ENCODE data around the gene SLC35E2B.
A peak's percentile ranks its signal among the peaks of the same experiment; 100 is the strongest.
"Not testable (repeated sequence)": the region's sequence is repeated elsewhere in the genome, so short reads cannot be mapped to it uniquely, and the experiment has no call there.

SLC35E2B gene

DNA sequence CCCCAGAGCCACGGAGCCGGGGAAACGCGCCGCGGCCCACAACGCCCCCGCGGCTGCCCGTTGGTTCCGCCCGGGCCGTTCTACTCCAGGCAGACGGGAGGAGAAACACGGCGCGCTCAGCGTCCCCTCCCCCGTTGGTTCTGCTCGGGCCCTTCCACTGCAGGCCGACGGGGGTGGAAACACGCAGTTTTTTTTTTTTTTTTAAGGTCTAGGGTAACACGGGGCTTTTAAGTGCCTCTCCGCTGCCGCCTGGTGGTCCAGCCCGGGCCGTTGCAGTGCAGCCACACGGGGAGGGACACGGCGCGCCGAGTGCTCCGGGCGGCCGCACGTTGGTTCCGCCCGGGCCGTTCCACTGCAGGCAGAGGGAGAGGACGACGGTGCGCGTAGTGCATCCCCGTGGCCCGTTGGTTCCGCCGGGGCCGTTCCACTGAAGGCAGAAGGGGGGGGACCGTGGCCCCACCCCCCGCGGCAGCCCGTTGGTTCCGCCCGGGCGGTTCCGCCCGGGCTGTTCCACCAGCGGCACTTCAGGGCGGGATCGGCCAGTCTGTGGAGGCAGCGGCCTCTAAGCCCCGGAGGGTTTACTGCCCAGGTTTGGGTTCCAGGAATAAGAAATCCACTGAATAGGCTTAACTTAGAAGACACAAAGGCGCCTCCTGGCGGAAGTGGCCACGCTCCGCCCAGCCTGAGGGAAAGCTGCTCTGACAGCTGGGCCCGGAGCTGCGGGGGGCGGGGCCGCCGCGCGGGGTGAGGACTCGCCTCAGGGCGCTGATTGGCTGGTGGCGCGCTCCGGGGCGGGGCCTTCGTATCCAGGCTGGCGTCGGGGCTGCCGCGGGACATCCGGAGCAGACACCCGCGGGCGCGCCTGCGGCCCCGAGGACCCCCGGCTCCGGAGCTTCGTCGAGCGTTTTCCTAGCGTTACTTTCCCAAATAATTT is at the start of gene SLC35E2B:
Gene SLC35E2B, minus strand, starts transcription at position 82 of the 934 bp plus-strand sequence. CDS start 16,096 bp downstream, outside the sequence.
- DNase-seq, result peak; percentile 89

DNA sequence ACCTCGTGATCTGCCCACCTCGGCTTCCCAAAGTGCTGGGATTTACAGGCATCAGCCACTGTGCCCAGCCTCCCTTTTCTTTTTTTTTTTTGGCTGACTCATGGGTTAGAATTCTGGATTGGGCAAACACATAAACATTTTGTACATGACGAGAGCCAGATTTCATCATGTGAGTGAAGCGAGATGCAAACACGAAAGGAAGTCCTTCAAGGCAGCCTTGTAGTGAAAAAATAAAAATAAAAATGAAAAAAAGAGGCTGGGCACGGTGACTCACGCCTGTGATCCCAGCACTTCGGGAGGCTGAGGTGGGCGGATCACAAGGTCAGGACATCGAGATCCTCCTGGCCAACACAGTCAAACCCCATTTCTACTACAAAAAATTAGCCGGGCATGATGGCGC is 48.4 kb upstream of the SLC35E2B start:
- not testable (repeated sequence) for DNase-seq

DNA sequence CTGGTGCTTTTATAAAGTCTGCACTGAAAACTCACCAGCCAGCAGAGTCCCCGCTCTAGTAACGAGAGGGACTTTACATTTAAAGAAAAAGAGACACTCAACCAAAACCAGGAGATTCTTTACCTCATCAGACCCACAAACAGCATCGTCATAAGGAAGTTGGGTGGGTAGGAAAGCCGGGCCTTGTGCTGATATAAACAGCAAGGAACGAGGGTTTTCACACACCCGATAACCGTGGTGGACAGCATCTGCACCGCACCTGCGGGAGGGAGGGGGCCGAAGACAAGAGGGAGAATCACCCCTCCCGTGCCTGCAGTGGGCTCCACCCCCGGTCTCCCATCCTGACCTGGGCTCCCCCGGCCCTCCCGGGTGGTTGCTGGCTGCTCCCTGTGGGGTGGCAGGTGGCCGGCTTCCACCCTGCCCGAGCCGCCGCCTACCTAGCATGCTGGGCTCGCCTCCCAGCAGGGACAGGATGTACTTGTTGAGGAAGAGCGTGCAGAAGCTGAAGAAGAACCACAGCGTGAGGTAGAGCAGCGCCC is 46.3 kb upstream of the SLC35E2B start:
- DNase-seq, result not testable (repeated sequence)

DNA sequence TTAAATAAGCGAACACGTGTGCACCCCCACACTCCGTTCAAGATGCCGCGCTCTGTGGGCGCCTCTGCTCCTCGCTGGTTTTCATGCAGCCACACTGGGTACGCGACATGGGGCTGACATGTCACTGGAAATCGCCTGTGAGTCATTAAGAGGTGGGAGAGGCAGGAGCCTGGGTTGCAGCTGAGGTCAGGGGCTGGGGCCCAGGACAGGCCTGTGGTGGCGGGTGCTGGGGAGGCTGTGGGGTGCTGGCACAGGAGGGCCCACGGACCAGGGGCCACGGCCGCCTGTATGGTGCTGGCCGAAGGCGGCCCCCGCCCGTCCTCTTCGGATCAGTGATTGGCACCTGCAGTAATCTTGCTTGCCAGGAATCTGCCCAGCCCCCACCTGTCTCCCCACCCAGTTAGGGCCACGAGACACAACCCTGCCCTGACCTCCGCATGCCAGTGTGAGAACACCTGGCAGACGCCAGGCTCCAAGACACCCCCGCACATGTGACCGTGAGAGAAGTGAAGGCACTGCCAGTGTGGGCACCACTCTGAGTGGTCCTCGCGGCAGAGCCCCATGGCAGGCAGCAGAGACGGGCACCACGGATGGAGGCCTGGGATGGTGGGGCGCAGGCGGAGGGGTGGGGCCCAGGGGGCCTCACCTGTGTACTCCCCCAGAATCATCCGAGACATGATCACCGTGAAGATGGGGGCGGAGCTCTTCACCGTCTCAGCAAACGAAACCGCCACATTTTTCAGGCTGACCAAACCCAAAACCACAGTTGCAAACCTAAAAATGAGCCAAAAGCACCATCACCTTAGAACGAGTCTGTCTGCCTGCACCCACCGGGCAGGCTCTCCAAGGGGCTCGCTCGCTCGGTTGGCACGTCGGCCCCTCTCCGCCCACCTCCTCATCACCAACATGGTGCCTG is 45.3 kb upstream of the SLC35E2B start:
- DNase-seq, result not testable (repeated sequence)

DNA sequence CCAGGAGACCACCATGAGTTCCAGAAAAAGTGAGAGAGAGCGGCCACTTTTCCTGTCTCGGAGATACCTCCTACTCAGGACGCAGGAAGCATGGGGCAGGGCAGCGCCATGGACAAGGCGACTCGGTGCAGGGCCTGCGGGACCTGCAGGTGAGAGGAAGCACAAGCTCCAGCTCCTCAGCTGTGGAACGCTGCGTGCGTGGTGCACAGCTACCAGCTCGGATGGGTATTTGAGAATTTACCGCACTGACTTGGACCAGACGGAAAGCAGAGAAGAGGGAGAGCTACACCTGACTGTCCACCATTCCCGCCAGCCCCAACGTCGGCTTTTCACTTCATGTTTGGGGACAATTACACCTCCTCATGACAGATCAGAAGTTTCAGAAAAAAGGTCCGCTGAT is 39.8 kb upstream of the SLC35E2B start:
- DNase-seq, result no peak

DNA sequence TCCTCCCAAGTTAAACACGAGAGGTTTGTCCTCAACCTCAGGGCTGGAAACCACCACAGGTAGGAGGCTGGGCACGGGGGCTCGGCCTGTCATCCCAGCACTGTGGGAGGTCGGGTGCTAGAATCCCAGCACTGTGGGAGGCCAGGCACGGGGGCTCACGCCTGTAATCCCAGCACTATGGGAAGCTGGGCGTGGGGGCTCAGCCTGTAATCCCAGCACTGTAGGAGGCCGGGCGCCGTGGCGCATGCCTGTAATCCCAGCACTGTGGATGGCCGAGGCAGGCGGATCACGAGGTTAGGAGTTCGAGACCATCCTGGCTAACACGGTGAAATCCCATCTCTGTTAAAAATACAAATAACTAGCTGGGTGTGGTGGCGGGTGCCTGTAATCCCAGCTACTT is 38.3 kb upstream of the SLC35E2B start:
- DNase-seq, result no peak

DNA sequence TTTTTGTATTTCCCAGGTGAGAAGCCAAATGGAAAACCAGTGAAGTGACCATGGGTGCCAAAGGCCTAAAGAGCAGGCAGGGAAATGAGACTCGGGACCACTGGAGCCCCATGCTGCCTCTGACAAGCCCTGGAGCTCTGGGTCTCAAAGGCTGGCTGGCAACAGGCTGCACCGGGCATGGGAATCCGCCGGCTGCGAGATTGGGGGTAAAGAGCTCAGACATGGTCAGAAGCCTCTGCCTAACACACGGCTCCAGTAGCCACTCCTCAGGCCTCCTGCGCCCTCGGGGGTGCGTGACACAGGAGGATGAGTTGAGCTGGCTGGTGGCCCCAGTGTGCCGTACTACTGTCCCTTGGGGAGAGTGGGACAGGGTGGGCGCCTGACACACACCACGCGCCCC is 37.6 kb upstream of the SLC35E2B start:
- not testable (repeated sequence) for DNase-seq

DNA sequence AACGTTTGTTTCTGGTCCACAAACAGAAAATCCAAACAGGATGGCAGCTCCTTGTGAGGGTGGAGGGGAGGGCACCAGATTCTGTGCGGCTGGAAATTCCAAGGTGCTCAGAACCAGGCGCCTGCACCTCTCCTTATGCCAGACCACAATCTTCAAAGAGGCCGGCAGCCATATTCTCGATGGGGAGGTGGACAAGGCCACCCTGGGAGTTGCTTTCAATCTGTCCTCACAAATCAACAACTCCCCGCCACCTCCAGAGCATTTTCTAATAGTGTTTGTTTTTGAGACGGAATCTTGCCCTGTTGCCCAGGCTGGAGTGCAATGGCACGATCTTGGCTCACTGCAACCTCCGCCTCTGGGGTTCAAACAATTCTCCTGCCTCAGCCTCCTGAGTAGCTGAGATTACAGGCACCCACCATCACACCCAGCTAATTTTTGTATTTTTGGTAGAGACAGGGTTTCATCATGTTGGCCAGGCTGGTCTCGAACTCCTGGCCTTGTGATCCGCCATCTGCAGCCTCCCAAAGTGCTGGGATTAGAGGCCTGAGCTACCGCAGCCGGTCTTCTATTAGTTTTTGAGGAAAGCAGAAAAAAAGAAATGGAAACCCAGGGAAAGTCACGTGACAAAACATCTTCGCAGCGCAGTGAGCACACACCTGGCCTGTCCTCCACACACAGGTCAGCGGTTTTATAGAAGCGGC is 36.7 kb upstream of the SLC35E2B start:
- not testable (repeated sequence) for DNase-seq

DNA sequence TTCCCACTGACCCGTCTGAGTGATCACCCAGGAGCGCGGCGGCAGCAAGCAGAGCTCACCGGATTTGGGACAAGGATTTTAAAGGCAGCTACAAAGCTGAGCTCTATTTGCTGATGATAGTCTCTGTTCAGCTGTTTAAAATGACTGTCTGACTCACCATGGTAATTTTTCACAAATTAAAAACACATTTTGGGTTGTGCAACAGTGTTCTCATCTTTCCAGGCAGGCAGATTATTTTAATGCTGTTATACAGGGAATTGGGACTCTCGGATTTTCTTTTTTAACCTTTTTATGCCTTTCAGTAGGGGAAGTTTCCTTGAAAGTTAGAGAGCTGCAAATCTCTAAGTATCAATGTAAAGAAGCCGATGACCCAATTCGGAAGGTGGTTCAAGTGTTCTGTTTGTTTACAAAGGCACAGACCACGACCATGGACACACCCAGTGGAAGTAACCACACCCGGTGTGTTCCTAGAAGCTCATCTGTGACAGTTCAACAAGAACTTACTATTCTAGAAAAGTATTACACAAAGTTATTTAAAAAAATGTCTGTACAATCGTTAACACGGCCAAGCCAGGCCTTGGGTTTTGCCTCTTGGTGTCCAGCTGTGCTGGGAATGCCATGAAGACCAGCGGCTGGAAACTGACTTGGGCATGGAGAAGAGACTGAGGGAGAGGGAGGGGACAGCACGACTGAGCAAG is 35.9 kb upstream of the SLC35E2B start:
- DNase-seq, result peak; percentile 12

DNA sequence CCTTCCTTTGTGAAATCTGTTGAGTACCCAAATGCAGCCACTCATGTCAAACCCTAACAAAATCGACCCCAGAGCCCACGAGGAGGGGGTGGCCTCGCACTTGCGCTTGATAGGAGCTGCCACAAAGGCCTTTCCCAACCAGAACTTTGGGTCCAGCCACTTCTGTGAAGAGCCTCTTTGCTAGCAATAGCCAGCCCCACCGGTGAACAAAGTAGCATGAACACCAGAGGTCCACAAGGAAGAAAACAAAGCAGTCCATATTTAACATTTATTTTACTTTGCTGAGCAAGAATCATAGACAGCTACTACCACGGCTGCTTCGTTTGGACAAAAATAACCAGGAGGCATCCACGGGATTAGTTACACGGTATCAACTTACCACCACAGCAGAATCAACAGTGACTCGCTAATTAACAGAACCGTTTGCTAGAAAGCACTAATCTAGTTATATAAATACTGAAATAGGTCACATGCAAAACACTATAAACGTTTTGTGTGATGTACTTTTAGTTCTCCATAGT is 34.6 kb upstream of the SLC35E2B start:
- not testable (repeated sequence) for DNase-seq

DNA sequence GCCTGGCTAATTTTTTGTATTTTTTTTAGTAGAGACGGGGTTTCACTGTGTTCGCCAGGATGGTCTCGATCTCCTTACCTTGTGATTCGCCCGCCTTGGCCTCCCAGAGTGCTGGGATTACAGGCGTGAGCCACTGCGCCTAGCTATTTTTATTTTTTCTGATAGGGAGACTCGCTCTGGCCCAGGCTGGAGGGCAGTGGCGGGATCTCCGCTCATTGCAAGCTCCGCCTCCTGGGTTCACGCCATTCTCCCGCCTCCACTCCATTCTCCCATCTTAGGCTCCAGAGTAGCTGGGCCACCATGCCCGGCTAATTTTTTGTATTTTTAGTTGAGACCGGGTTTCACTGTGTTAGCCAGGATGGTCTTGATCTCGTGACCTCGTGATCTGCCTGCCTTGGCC is 33.5 kb upstream of the SLC35E2B start:
- not testable (repeated sequence) for DNase-seq

DNA sequence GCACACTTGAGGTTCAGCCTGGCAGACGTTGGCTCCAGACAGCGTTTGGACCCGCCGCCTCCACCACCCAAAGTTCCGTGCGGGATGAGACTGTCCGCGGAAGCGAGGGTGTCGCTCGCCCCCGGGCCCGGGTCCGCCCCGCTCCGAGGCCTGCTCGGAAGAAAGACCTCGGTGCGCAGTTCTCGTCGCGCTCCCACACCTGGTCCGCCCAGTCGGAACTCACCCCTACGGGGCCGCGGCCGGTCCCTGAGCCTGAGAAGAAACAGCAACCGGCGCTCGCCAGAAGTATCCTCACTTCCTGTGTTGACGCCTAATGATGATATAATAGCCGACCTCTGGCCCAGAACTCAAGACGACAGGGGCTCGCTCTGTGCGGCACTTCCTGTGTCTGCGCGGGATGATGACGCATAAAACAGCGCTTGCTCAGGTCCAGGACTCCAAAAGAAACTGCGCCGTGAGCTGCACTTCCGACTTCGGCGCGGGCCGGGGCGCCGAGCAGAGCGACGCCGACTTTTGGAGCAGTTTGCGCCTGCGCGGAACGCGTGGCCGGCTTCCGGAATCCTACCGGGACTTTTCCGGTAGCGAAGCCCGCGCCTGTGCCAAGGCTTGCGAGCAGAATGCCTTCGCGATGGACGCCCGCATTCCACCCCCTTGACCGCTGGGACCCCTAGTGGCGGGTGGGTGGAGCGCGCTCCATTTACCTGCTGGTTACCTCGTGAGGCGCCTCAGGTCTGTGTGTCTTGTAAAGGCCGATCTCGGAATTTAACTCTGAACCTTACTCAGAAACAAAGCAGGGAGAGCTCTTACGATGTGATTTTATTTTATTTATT is 31.7 kb upstream of the SLC35E2B start, which contains the start of gene CDK11A:
Gene CDK11A, minus strand, starts transcription at position 323 of the 830 bp plus-strand sequence. CDS start 1,539 bp downstream, outside the sequence.
- DNase-seq, result peak; percentile 99

DNA sequence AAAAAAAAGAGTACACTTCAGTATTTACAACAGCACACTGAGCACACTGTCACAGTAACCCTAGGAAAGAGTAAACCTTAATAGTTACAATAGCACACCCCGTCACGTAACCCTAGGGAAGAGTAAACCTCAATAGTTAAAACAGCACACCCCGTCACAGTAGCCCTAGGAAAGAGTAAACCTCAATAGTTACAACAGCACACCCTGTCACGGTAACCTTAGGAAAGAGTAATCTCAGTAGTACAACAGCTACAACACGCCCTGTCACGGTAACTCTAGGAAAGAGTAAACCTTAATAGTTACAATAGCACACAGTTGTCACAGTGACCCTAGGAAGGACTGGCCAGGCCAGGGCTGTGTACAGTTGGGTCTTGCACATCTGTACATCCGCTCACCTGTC is 28.6 kb upstream of the SLC35E2B start:
- no peak for DNase-seq

DNA sequence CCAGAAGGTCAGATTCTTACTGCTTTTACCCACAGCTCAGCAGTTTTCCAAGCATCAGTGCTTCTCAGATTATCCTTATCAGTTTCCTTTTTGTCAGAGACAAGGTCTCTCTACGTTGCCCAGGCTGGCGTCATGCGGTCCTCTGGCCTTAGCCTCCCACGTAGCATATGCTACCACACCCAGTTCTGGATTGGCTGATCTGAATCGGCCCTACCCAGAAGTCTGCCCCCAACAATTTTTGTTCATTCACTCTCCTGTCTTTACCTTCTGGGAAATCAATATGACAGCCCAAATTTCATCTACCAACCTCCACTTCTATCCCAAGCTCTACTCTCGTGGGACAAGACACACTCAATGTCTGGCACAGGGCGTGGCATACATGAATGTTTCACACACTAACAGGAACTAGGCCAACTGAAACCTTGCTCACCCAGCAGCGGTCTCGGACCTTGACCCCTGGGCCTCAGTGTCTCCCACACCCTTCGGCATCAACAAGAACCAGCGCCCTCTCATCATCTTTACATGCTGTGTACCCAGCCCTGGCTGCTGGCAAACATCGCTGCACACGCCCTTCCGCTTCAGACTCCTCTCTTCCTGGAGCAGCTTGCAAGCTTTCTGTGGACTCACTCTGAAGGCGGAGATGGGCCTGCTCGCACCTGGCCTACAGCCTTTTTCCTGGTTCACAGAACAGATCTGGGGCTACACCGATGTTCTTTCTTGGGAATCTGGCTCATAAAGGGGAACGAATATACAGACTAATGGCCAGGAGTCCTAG is 22.7 kb upstream of the SLC35E2B start:
- DNase-seq, result not testable (repeated sequence)

DNA sequence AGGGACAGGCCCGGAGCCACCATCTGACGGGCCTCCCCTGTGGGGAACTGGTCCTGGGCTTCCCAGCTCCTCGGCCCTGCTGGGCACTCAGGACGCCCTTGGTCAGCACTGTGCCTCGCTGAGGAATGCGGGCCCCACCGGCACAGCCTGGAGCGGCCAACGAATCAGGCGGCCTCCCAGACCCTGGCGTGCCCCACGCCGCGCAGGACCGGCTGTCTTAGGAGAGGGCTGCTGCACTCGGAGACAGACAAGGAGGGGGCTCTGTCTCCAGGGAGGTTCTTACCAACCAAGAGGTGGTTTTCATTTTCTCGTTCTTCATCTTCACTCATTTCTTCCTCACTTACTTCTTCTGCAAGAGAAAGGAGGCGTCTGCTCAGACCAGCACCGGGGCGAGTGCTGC is 15.3 kb upstream of the SLC35E2B start:
- DNase-seq, result not testable (repeated sequence)

DNA sequence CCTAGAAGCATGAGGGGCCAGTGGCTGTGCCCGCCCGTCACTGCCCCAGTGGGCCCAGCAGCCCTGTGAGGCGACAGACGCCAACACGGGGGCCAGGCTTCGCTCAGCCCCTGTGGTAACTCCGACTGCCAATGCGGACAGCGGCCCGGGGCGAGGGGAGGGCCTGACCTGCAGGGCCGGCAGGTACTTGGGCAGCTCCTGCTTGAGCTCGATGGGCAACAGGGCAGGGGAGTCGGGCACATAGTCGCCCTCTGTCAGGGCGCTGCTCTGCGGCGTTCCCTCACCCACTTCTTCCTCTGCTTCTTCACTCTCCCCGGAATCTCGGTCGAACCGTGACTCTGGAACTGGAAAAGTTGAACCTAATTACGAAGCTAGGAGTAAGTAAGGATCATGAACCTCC is 14.6 kb upstream of the SLC35E2B start:
- not testable (repeated sequence) for DNase-seq

DNA sequence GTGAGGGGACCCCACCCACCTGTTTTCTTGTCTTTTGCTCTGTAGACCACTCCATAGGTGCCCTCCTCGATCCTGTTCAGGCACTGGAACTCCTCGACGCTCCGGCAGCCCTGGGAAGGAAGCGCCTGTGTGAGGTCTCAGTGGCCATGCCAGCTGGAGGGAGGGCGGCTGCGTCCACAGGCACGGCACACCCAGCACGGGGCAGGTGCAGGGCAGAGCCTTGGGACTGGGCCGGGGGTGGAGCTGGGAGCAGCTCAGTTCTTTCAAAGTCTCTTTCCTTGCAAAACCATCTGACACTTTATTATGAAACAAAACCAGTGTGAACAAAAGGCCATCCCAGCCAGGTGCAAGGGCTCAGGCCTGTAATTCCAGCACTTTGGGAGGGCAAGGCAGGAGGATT is 13.0 kb upstream of the SLC35E2B start:
- not testable (repeated sequence) for DNase-seq

DNA sequence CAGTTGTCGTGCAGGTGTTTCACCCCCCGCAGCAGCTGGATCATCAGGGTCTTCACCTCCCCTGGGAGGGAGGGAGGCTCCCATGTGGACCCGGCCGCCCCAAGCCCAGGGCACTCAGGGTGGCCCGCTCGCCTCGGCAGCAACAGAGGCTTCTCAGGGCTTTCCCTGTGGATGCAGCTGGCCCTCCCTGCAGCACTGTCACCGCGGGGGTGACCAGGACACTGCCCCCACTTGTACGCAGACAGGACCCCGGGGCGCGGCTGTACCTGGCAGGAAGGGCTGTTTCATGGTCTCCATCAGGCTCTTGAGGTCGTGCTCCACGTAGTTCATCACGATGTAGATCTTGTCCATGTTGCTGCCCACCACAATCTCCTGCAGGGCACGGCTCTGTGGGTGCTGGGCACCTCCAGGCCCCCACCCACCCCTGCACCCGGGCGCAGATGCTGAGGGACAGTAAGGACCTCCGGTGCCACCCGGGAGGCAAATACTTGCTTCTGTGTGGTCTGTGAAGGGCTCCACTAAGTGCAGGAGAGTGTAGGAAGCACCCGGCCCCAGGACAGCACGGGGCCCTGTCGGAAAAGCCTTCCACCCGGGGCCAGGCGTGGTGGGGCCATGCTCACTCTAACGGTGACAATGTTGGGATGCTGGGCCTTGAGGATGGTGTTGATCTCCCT is 11.8 kb upstream of the SLC35E2B start:
- DNase-seq, result not testable (repeated sequence)

DNA sequence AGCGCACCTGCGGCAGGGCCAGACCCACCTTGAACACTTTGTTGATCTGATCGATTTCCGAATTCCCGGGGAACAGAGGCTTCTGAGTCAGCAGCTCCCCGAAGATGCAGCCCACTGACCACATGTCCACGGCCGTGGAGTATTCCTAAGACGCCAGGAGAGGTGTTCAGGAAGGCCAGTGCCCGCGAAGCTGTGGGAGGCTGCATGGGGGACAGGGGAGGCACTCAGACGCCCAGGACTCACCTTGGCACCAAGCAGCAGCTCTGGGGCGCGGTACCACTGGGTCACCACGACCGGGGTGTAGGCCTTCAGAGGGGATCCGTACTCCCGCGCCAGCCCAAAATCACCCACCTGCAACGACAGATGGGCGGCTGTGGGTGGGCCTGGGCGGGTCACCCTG is 11.2 kb upstream of the SLC35E2B start:
- no peak for DNase-seq
